Naive thymus-derived CD4-positive, alpha-beta T cell (primary cell): Measurements from ENCODE around the gene NR1D2. TPM values are rescaled to one million over a fixed set of nuclear protein-coding genes. Genes with fewer than 3 reads are reported as not detected.
"Not testable (repeated sequence)": the region's sequence is repeated elsewhere in the genome, so short reads cannot be mapped to it uniquely, and the experiment has no call there.

Source experiments
- ATAC-seq: fragments of 150-1000 bp; cut with Tn5 transposase; 2 replicates; pipeline ENCODE4 v1.10.0; 2021; ENCODE audit warnings: mild to moderate bottlenecking, moderate library complexity
- CTCF ChIA-PET: fragments of 350-600 bp; sonication (Branson Sonifier 250); formaldehyde crosslinking; loops from one replicate; lab custom pipeline; 2021; ENCODE audit warnings: antibody characterized with exemption; lab: Charles Lee
- POLR2A ChIA-PET: fragments of 350-600 bp; sonication (Branson Sonifier 250); formaldehyde crosslinking; loops from one replicate; lab custom pipeline; 2021; ENCODE audit warnings: antibody characterized with exemption, inconsistent platforms; lab: Charles Lee
- DNase-seq, 9 donors: peaks; one replicate each; pipeline versions ENCODE4 v3.0.0 to v3.0.0-alpha.2; 2020 to 2022; ENCODE audit warnings: mixed read lengths in 1 of 9
- H3K27ac ChIP-seq: one replicate; pipeline ENCODE4 v1.7.0; 2013; ENCODE audit warnings: mild to moderate bottlenecking, low read depth, low read length, moderate library complexity
- H3K27me3 ChIP-seq, 2 donors: one replicate each; pipeline ENCODE4 v1.7.0; 2013; ENCODE audit warnings: low read length in 2 of 2, mild to moderate bottlenecking in 2 of 2, moderate library complexity in 2 of 2; ENCODE audit not compliant: control insufficient read depth in 2 of 2, insufficient read depth in 2 of 2
- H3K36me3 ChIP-seq, 3 experiments: 1 replicate in 2 of 3; 2 replicates in 1 of 3; pipeline ENCODE4 v1.7.0; 2013; ENCODE audit warnings: low read length in 3 of 3, mild to moderate bottlenecking in 3 of 3, moderate library complexity in 1 of 3; ENCODE audit not compliant: insufficient read depth in 3 of 3, control insufficient read depth in 2 of 3
- H3K4me1 ChIP-seq, 2 donors: one replicate each; pipeline ENCODE4 v1.7.0; 2013; ENCODE audit warnings: low read length in 2 of 2, mild to moderate bottlenecking in 2 of 2, moderate library complexity in 1 of 2; ENCODE audit not compliant: control insufficient read depth in 2 of 2, insufficient read depth in 2 of 2
- H3K4me3 ChIP-seq: 2 replicates; pipeline ENCODE4 v1.7.0; 2013; ENCODE audit warnings: mild to moderate bottlenecking, low read length
- H3K9me3 ChIP-seq, 3 experiments: 1 replicate in 2 of 3; 2 replicates in 1 of 3; pipeline ENCODE4 v1.7.0; 2013; ENCODE audit warnings: low read length in 3 of 3; ENCODE audit not compliant: control insufficient read depth in 2 of 3
- H3K27ac Mint-ChIP-seq, 9 donors: one replicate each; pipeline ENCODE4 v1.8.0; 2020 to 2022; ENCODE audit warnings: mixed read lengths in 9 of 9, mild to moderate bottlenecking in 8 of 9, moderate library complexity in 5 of 9, inconsistent platforms in 2 of 9
- H3K27me3 Mint-ChIP-seq, 5 donors: one replicate each; pipeline ENCODE4 v1.8.0; 2021 to 2022; ENCODE audit warnings: mixed read lengths in 5 of 5, mild to moderate bottlenecking in 1 of 5
- H3K36me3 Mint-ChIP-seq, 5 donors: one replicate each; pipeline ENCODE4 v1.8.0; 2020 to 2022; ENCODE audit warnings: mixed read lengths in 5 of 5, mild to moderate bottlenecking in 3 of 5, inconsistent platforms in 1 of 5
- H3K4me1 Mint-ChIP-seq, 7 donors: one replicate each; pipeline ENCODE4 v1.8.0; 2020 to 2022; ENCODE audit warnings: mixed read lengths in 7 of 7, mild to moderate bottlenecking in 3 of 7, inconsistent platforms in 1 of 7
- H3K4me3 Mint-ChIP-seq, 10 donors: one replicate each; pipeline ENCODE4 v1.8.0; 2020 to 2022; ENCODE audit warnings: mild to moderate bottlenecking in 10 of 10, mixed read lengths in 10 of 10, moderate library complexity in 6 of 10, inconsistent platforms in 2 of 10
- H3K9me3 Mint-ChIP-seq, 11 donors: one replicate each; pipeline ENCODE4 v1.8.0; 2020 to 2022; ENCODE audit warnings: mixed read lengths in 11 of 11, mild to moderate bottlenecking in 4 of 11, inconsistent platforms in 1 of 11, moderate library complexity in 1 of 11
- intact Hi-C, 2 donors: fragments of 100-400 bp; cut with micrococcal nuclease; formaldehyde crosslinking; loops; one replicate each; pipeline ENCODE4 v1.15.1; 2023
- polyA plus RNA-seq, 2 donors: library from polyadenylated mRNA; unstranded; fragments of 300-500 nt; fragmentation: Illumina TruSeq; gene quantifications; one replicate each; pipeline ENCODE4 v1.2.3, GENCODE V29; 2021
- total RNA-seq, 6 experiments: library from RNA in 5 of 6; stranded (reverse) in 5 of 6; gene quantifications; 1 replicate in 5 of 6; 2 replicates in 1 of 6; pipeline ENCODE4 v1.2.3 and lab custom pipeline; 2021 to 2026

Gene NR1D2
- total RNA-seq = 10 to 100 TPM in 4 of 5 experiments, 1 to 10 TPM in 1; 6.7 to 97.7 (median 53.0) TPM
- 10 to 100 TPM; 25.2 to 53.4 TPM for polyA plus RNA-seq
- total RNA-seq (lab: John Stamatoyannopoulos, UW) = 193 reads per million, percentile 93 among the genes with 10 or more reads in this experiment

DNA sequence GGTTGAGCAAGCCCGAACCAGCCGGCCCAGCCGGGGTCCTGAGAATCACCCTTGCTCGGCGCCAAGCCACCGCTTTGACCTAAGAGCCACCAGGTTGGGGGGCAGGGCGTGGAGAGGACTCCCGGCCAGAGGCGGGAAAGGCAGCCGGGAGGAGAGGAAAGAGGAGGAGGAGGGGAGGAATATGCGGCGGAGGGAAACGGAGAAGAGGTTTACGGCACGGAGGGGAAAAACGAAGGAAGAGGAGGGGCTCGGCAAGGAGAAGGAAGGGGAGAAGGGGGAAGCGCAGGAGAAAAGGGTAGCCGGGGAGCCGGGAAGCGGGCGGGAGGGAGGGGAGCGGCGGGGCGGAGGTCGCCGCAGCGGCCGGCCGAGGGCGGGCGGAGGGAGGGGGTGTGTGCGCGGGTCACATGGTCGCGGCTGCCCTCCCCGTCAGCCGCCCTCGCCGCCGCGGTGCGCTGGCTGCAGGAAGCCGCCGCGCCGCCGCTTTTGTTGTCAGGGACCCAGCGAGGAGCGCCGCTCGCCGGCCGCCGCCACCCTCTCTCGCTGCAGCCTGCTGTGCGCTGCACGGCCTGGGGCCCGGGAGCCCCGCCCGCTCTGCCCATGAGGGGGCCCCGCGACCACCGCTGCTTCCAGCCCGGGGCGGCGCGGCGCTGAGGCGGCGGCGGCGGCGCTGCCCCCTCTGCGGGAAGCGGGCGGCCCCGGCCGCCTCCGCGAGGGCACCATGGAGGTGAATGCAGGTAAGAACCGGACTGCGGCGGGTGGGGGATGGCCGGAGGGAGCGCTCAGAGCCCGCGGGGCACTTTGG lies at the start of gene NR1D2:
TSS of gene NR1D2 (plus strand) at position 426 of the 802 bp plus-strand sequence. CDS start at position 719, 293 bp downstream.
- peak within 1 kb of the TSS; percentile 81 for H3K27ac ChIP-seq
- peak within 1 kb of the TSS; percentile 79 for H3K4me3 ChIP-seq
- no peaks in the 10 kb centered on the region for H3K36me3 ChIP-seq
- DNase-seq (peak; percentile 68 to 80 (median 75)), ATAC-seq (peak; percentile 68)
- peaks cover 22 to 50% (median 37%) of the 10 kb centered on the region in 7 donors for H3K4me1 Mint-ChIP-seq
- H3K4me3 Mint-ChIP-seq = peak within 1 kb of the TSS; percentile 70 to 91 (median 88)
- ChIA-PET POLR2A (interaction anchor here (5.3 kb wide), 1 partner anchor 26 kb away, joined by 86 read pairs; the partner anchor contains the start of genes NKIRAS1 and RPL15), CTCF (no interaction called here)
- peaks cover 21 to 27% of the 10 kb centered on the region in 2 donors for H3K4me1 ChIP-seq
- H3K27ac Mint-ChIP-seq = peak within 1 kb of the TSS; percentile 74 to 95 (median 94)
- peaks cover 0 to 6% (median 5%) of the 10 kb centered on the region in 5 donors for H3K36me3 Mint-ChIP-seq
- intact Hi-C loops = loop anchor here (1.0 to 10.0 kb wide), 9 partner anchors 28 to 1838 kb away; partner anchors contain the start of genes NGLY1 (in 2 of the 2), RPL15 (in 2 of the 2), UBE2E1 (in 2 of the 2) and UBE2E2 (in 2 of the 2)
- H3K27me3 ChIP-seq = no peaks in the 10 kb centered on the region
- H3K27me3 Mint-ChIP-seq = peaks cover 0 to 45% (median 0%) of the 10 kb centered on the region in 5 donors
- H3K9me3 Mint-ChIP-seq = no peaks in the 10 kb centered on the region
- H3K9me3 ChIP-seq = no peaks in the 10 kb centered on the region

DNA sequence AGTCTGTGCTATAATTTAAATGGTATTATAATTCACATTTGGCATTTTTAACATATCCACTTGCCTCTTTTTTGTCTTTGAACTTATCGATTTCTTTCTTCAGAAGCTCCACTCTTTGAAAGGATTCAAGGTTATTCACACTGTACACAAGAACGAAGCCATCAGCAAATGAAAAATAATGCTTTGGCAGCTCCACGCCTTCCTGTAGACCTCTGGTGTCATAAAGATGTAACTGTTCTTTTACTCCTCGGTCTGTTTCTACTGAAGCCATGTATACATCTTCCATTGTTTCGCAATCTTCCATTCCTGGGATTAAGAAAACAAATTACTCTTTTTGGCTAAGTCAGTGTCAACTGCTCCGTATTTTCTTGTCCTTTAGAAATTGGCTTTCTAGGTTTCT lies 44.3 kb upstream of the NR1D2 start:
- DNase-seq (no peak), ATAC-seq (no peak)
- Mint-ChIP-seq H3K4me1 (peaks cover 0 to 12% (median 0%) of the 10 kb centered on the region in 7 donors), H3K4me3 (no peak overlapping the region), H3K27ac (peak overlapping the region in 1 of 9 donors; percentile 40), H3K36me3 (peaks cover 12 to 61% (median 46%) of the 10 kb centered on the region in 5 donors), H3K27me3 (no peaks in the 10 kb centered on the region), H3K9me3 (no peaks in the 10 kb centered on the region)
- no peak overlapping the region for H3K4me3 ChIP-seq
- H3K36me3 ChIP-seq = peaks cover 0 to 11% (median 6%) of the 10 kb centered on the region in 3 experiments
- H3K9me3 ChIP-seq = no peaks in the 10 kb centered on the region
- no peaks in the 10 kb centered on the region for H3K27me3 ChIP-seq
- CTCF ChIA-PET = no interaction called here
- intact Hi-C loops = no loop called here
- H3K4me1 ChIP-seq = no peaks in the 10 kb centered on the region
- POLR2A ChIA-PET = no interaction called here
- H3K27ac ChIP-seq = no peak overlapping the region

DNA sequence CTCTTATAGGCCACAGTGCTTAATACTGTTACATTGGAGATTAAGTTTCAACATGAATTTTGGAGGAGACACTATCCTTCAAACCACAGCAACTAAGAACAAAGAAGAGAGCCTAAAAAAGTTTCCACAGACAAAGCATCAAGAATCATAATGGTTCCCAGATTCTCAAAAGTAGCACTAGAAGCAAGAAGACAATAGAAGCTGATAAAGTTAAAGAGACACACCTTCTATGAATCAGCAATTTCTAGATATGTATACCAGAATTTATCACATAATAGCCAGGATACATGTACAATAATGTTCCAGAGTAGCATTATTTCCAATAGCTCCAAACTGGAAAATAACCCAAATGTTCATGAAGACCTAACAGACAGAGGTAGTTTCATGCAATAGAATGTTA lies 40.5 kb upstream of the NR1D2 start:
- peaks cover 0 to under 1% (median 0%) of the 10 kb centered on the region in 3 experiments for H3K36me3 ChIP-seq
- no peak overlapping the region for H3K27ac ChIP-seq
- no peak overlapping the region for H3K4me3 Mint-ChIP-seq
- CTCF ChIA-PET = no interaction called here
- H3K27me3 ChIP-seq = no peaks in the 10 kb centered on the region
- H3K36me3 Mint-ChIP-seq = peaks cover 4 to 50% (median 30%) of the 10 kb centered on the region in 5 donors
- peaks cover 0 to 5% (median 0%) of the 10 kb centered on the region in 7 donors for H3K4me1 Mint-ChIP-seq
- H3K9me3 ChIP-seq = no peaks in the 10 kb centered on the region
- H3K27me3 Mint-ChIP-seq = no peaks in the 10 kb centered on the region
- no peak overlapping the region for H3K4me3 ChIP-seq
- intact Hi-C loops = no loop called here
- no peak for ATAC-seq
- H3K27ac Mint-ChIP-seq = no peak overlapping the region
- POLR2A ChIA-PET = no interaction called here
- H3K4me1 ChIP-seq = no peaks in the 10 kb centered on the region
- H3K9me3 Mint-ChIP-seq = no peaks in the 10 kb centered on the region
- DNase-seq = no peak

DNA sequence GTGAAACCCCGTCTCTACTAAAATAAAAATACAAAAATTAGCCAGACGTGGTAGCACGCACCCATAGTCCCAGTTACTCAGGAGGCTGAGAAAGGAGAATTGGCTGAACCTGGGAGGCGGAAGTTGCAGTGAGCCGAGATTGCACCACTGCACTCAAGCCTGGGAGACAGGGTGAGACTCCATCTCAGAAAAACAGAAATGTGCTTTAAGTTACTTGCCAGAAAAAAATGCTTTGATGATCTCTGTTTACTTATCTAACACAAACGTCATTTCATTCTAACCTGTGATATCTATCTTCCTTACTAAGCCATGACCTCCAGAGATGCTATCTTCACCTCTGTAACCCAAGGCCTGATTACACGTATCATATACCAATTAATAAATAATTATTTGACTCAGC lies 35.7 kb upstream of the NR1D2 start:
- H3K4me3 ChIP-seq = no peak overlapping the region
- H3K27me3 ChIP-seq = no peaks in the 10 kb centered on the region
- no peak for ATAC-seq
- no peaks in the 10 kb centered on the region for H3K4me1 ChIP-seq
- H3K27me3 Mint-ChIP-seq = no peaks in the 10 kb centered on the region
- no peaks in the 10 kb centered on the region for H3K9me3 Mint-ChIP-seq
- DNase-seq = no peak
- H3K36me3 Mint-ChIP-seq = peaks cover 4 to 29% (median 15%) of the 10 kb centered on the region in 5 donors
- H3K27ac Mint-ChIP-seq = no peak overlapping the region
- POLR2A ChIA-PET = interaction anchor here (0.7 kb wide), 1 partner anchor 44 kb away, joined by 3 read pairs; no protein-coding TSS in a partner anchor
- H3K4me3 Mint-ChIP-seq = no peak overlapping the region
- H3K27ac ChIP-seq = no peak overlapping the region
- H3K4me1 Mint-ChIP-seq = peaks cover 0 to 6% (median 5%) of the 10 kb centered on the region in 7 donors
- H3K36me3 ChIP-seq = no peaks in the 10 kb centered on the region
- no peaks in the 10 kb centered on the region for H3K9me3 ChIP-seq
- intact Hi-C loops = no loop called here
- CTCF ChIA-PET = no interaction called here

DNA sequence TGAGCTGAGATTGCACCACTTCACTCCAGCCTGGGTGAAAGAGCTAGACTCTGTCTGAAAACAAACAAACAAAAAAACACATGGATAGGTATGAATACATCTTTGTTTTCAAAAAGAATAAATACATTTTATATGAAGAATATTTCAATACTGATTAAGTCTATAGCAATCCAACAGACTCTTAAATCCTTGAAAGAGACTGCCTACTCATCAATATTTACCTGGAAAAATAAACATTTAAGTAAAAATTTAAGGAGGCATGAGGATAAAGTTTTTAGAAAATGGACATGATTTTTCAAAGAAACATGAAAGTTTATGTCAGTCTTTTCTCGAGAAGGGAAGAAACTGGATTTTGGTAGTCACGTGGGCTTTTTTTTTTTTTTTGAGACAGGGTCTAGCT lies 33.7 kb upstream of the NR1D2 start:
- H3K9me3 ChIP-seq = no peaks in the 10 kb centered on the region
- Mint-ChIP-seq H3K36me3 (peaks cover 0 to 11% (median 5%) of the 10 kb centered on the region in 5 donors), H3K27ac (no peak overlapping the region), H3K4me3 (no peak overlapping the region), H3K27me3 (peaks cover 0 to 4% (median 0%) of the 10 kb centered on the region in 5 donors), H3K4me1 (peaks cover 15 to 23% (median 20%) of the 10 kb centered on the region in 7 donors), H3K9me3 (no peaks in the 10 kb centered on the region)
- H3K36me3 ChIP-seq = peaks cover 0 to under 1% (median 0%) of the 10 kb centered on the region in 3 experiments
- intact Hi-C loops = loop anchor here (10.0 kb wide), 3 partner anchors 707 to 1873 kb away; partner anchors contain the start of genes UBE2E2 (in 2 of the 2), NGLY1 (in 1 of the 2) and TOP2B (in 1 of the 2)
- no peak overlapping the region for H3K4me3 ChIP-seq
- DNase-seq (no peak), ATAC-seq (no peak)
- no peak overlapping the region for H3K27ac ChIP-seq
- CTCF ChIA-PET = no interaction called here
- H3K4me1 ChIP-seq = peaks cover 4 to 5% of the 10 kb centered on the region in 2 donors
- POLR2A ChIA-PET = interaction anchor here (0.7 kb wide), 1 partner anchor 20 kb away, joined by 3 read pairs; no protein-coding TSS in a partner anchor
- no peaks in the 10 kb centered on the region for H3K27me3 ChIP-seq

DNA sequence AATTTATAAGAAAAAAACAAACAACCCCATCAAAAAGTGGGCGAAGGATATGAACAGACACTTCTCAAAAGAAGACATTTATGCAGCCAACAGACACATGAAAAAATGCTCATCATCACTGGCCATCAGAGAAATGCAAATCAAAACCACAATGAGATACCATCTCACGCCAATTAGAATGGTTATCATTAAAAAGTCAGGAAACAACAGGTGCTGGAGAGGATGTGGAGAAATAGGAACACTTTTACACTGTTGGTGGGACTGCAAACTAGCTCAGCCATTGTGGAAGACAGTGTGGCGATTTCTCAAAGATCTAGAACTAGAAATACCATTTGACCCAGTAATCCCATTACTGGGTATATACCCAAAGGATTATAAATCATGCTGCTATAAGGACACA lies 32.8 kb upstream of the NR1D2 start:
- intact Hi-C loops = loop anchor here (10.0 kb wide), 3 partner anchors 708 to 1872 kb away; partner anchors contain the start of genes UBE2E2 (in 2 of the 2), NGLY1 (in 1 of the 2) and TOP2B (in 1 of the 2)
- H3K4me1 Mint-ChIP-seq = peaks cover 15 to 23% (median 20%) of the 10 kb centered on the region in 7 donors
- H3K27ac Mint-ChIP-seq, H3K4me3 Mint-ChIP-seq, H3K4me3 ChIP-seq, DNase-seq, H3K27ac ChIP-seq, H3K9me3 Mint-ChIP-seq, POLR2A ChIA-PET, CTCF ChIA-PET, H3K27me3 Mint-ChIP-seq, H3K4me1 ChIP-seq, H3K9me3 ChIP-seq, H3K36me3 ChIP-seq, ATAC-seq, H3K27me3 ChIP-seq: not testable (repeated sequence)
- peaks cover 0 to 14% (median 5%) of the 10 kb centered on the region in 5 donors for H3K36me3 Mint-ChIP-seq
